Activated naive CD8-positive, alpha-beta T cell treated with anti-CD3 and anti-CD28 coated beads, Interleukin-2, amount 50 U/mL, for 16 hours (primary cell): ENCODE data around the gene ZNF675.
"Not testable (repeated sequence)": the region's sequence is repeated elsewhere in the genome, so short reads cannot be mapped to it uniquely, and the experiment has no call there.

ENCODE experiments used
- DNase-seq: peaks from one replicate; pipeline ENCODE4 v3.0.0-alpha.2; 2020; ENCODE audit warnings: low read depth, low spot score

ZNF675 gene

DNA sequence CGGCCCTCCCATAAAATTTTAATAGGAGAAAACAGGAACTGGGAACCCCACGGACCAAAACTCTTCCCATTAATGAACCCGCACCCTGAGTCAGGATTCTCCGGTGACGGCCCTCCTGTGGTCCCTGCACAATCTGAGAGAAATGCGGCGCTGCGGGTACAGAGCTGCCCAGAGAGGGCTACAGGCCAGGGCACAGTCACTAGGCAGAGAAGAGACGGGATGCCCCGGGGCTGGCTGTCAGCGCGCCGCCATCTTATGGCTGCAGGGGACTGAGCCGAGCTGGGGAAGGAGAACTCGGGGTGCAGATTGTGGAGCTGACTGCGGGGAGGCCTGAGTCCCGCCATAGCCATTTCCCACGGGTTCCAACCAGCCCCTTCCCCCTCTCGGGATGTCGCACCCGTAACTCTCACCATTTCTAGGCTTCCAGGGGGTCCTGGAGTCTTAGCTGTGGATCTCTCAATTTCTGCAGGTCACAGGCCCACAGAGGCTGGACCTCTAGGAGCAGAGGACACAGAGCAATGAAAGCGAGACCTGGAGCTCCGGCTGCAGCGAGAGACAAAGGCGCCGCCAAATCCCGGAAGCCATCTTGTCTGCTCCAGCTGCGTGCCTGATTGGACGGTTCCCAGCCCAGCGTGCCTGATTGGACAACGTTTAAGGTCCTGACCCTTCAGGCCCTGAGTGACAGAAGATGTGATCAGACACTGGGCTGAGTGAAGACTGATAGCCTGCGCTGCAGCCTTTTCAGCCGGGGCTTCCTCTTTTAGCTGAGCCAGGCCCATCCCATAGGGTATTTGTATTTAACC lies at the start of gene ZNF675:
ZNF675 (minus strand) TSS at position 592 of the 803 bp plus-strand sequence; CDS start at position 413, 179 bp downstream.
- DNase-seq = peak; percentile 73

DNA sequence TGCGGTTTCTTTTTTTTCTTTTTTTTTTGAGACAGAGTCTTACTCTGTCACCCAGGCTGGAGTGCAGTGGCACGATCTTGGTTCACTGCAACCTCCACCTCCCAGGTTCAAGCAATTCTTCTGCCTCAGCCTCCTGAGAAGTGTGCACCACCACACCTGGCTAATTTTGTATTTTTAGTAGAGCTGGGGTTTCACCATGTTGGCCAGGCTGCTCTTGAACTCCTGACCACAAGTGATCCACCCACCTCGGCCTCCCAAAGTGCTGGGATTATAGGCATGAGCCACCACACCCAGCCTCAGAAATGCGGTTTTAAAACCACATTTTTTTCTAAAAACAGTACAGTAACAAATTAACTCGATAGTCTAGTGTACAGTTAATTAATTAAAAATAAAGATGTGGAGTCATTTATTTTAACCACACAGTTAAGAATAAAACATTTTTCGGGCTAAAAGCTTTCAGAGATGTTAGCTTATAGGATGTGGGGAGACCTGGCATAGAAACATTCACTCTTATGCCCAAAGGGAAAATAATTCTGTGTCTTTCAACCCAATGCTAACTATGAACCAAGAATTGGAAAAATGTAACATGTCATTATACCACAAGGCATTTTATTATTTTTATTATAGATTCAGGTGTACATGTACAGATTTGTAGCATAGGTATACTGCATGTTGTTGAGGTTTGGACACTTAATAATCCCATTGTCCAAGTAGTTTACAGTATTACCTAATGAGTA lies 43.9 kb upstream of the ZNF675 start:
- DNase-seq = not testable (repeated sequence)

DNA sequence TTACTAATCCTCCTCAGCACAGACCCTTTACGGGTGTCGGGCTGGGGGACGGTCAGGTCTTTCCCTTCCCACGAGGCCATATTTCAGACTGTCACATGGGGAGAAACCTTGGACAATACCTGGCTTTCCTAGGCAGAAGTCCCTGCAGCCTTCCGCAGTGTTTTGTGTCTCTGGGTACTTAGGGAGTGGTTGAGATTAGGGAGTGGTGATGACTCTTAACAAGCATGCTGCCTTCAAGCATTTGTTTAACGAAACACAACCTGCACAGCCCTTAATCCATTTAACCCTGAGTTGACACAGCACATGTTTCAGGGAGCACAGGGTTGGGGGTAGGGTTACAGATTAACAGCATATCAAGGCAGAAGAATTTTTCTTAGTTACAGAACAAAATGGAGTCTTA lies 37.1 kb upstream of the ZNF675 start:
- not testable (repeated sequence) for DNase-seq

DNA sequence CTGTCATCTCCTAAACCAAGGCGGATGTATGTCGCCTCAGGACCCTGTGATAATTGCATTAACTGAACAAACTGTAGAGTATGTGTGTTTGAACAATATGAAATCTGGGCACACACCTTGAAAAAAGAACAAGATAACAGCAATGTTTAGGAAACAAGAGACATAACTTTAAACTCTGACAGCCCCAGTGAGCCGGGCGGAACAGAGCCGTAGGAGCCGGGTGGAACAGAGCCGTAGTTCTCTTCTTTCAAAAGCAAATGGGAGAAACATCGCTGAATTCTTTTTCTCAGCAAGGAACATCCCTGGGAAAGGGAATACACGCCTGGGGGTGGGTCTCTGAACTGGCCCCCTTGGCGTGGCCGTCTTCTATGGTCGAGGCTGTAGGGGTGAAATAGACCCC lies 31.8 kb upstream of the ZNF675 start:
- DNase-seq = no peak

DNA sequence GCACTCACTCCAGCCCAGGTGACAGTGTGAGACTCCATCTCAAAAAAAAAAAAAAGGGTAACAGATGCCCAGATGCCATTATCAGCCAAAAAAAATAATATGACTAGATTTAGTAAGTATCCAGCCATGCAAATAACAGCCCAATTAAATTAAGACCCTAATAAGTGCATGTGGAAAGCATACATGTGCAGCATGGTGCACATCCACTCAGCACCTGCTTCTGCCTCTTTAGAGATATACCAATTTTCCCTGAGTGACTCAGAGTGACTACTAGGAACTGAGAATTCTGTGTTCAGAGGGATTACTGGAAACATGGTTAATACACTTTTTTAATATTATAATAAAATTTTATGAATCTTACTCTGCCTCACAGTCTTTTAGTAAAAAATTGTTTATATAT lies 29.8 kb upstream of the ZNF675 start:
- DNase-seq = no peak

DNA sequence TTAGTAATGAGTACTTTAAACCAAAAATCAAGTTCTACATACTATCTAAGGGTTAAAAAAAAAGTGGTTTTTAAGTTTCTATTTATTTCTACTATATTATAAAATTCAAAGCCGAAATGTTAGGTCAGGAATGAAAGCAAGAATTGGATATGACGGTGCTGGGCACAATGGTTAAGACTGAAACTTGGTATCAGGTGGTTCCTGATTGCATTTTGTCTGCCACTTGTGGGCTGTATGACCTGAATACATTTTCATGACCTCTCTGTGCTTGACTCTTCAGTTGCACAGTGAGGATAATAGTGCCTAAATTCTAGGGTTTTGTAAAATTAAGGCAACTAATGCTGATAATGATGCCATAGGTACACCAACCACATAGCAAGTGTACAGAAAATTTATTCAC lies 22.3 kb upstream of the ZNF675 start:
- no peak for DNase-seq

DNA sequence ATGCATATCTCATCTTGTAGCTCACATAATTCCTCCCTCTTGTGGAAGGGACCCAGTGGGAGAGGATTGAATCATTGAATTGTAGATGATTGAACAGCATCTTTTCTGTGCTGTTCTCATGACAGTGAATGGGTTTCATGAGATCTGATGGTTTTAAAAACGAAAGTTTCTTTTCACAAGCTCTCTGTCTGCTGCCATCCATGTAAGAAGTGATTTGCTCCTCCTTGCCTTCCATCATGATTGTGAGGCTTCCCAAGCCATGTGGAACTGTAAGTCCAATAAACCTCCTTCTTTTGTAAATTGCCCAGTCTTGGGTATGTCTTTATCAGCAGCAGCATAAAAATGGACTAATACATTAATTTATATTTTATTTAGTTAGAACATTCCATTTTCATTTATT lies 19.6 kb upstream of the ZNF675 start:
- no peak for DNase-seq

DNA sequence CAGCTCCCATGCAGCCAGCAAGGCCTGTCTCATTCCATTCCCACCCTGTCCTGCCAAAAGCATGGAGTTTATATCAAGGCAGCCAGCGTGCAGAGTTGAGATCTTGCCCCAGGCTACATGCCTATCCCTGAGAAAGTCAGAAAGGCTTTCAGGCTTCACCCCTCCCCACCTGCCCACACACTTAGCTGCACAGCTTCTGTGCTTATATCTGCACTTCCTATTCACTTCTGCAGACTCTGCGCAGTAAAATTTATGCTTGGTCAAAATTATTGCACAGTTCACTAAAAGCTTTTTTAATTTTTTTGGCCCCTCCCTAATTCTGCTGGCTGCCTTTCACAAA lies 12.5 kb upstream of the ZNF675 start:
- DNase-seq = no peak

DNA sequence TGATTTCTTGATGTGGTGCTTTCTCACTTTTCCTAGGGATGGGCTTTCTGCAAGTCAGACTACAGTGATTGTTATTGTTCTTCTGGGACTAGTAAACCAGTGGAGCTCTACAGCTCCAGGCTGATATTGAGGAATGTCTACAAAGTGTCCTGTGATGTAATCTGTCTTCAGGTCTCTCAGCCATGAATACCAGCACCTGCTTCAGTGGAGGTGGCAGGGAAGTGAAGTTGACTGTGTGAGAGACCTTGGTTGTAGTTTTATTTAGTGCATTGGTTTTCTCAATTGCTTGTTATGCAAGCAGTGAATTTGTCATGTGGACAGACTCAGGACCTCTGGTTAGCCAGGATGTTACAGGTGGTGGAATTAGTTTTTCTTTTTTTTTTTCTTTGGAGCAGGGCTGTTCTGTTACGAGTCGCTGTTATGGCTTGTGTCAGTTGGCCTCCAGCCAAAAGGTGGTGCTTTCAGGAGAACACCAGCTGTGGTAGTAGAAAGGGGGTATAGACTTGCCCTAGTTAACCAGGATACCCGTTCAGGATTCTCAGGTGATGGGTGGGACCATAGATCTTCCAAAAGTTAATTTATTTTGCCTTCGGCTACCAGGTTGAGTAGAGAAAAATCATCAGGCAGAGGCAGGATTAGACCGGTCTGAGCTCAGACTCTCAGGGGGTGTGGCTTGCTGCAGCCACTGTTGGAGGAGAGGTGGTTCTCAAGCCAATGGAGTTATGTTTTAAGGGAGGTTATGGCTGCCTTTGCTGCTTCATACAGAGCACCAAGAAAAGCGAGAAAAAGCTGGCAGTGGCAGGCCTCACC lies 11.9 kb upstream of the ZNF675 start:
- no peak for DNase-seq

DNA sequence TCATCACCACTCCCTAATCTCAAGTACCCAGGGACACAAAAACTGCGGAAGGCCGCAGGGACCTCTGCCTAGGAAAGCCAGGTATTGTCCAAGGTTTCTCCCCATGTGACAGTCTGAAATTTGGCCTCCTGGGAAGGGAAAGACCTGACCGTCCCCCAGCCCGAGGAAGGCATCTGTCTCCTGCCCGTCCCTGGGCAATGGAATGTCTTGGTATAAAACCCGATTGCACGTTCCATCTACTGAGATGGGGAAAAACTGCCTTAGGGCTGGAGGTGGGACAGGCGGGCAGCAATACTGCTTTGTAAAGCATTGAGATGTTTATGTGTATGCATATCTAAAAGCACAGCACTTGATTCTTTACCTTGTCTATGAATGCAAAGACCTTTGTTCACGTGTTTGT lies 5.9 kb upstream of the ZNF675 start:
- DNase-seq = not testable (repeated sequence)

DNA sequence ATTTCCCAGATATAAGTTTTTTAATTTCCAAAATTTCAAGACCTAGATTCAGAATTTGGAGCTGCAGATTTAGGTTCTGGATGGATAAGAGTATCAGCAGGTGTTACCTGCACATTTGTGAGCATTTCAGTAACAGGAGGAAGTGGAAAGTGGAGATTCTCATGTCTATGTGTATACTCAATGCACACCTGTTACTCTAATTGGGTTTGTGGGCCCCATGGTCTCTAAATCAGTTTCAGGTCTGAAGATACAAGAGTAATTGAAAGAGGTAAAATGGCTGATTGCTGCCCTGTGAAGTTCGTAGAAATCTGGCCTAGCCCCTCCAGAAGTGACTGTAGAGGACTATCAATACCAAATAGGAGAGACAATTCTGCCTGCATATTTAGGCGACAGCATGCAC lies 13.9 kb downstream of the ZNF675 start:
- no peak for DNase-seq

DNA sequence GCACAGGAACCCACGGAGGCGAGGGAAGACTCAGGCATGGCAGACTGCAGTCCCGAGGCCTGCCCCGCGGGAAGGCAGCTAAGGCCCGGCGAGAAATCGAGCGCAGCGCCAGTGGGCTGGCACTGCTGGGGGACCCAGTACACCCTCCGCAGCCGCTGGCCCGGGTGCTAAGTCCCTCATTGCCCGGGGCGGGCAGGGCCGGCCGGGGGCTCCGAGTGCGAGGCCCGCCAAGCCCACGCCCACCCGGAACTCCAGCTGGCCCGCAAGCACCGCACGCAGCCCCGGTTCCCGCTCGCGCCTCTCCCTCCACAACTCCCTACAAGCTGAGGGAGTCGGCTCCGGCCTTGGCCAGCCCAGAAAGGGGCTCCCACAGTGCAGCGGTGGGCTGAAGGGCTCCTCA lies 18.4 kb downstream of the ZNF675 start:
- DNase-seq = not testable (repeated sequence)

DNA sequence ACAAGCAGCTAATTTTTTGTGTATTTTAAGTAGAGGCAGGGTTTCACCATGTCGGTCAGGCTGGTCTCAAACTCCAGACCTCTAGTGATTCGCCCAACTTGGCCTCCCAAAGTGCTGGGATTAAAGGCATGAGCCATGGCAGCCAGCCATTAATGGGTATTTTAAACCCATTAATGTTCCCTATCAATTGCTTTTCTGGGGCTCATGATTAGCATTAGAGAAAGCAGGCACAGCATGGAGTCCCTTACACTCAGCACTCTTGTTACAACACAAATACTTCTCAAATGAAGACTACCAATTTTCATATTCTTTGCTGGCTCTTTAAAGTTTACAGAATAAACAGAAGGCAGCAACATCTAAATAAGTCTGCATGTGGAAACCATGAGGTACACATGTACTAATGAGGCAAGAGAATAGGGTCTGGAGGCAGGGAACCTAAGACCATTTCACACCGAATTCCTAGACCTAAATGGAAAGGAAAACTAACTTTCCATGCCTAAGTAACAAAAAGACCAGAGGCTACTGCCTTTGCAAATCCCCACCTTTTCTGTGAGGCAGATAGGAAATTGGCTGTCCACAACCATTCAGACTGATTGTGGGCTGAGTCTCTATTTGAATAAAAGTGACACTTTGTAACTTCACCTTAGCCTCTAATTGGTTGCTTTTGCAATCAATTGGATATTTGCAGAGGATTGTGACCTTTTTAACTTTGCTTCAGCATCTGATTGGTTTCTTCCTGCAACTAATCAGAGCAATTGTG lies 21.2 kb downstream of the ZNF675 start:
- DNase-seq = no peak

DNA sequence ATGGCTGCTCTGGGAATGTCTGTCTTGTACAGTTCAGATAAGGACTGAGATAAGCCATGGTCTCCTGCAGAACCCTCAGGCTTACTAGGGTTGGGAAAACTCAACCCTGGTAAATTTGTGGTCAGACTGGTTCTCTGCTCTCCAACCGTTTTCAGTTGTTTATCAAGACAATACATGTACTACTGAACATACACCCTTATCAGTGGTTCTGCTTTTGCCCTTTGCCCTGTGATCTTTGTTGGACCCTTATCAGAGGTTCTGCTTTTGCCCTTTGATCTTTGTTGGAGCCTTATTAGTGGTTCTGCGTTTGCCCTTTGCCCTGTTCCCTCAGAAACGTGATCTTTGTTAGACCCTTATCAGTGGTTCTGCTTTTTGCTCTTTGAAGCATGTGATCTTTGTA lies 37.2 kb downstream of the ZNF675 start:
- DNase-seq = not testable (repeated sequence)
